Measurements from ENCODE around the gene NAALADL2. TPM values are rescaled to one million over a fixed set of nuclear protein-coding genes. Genes with fewer than 3 reads are reported as not detected.

Gene NAALADL2
- total RNA-seq (2013) = 0.42 TPM
- polyA plus RNA-seq (not detected), polyA minus RNA-seq (0.28 TPM in 1 of 2 replicates, not detected in the other), total RNA-seq (0.08 to 4.4 (median 0.59) reads per million in 11 experiments)

DNA sequence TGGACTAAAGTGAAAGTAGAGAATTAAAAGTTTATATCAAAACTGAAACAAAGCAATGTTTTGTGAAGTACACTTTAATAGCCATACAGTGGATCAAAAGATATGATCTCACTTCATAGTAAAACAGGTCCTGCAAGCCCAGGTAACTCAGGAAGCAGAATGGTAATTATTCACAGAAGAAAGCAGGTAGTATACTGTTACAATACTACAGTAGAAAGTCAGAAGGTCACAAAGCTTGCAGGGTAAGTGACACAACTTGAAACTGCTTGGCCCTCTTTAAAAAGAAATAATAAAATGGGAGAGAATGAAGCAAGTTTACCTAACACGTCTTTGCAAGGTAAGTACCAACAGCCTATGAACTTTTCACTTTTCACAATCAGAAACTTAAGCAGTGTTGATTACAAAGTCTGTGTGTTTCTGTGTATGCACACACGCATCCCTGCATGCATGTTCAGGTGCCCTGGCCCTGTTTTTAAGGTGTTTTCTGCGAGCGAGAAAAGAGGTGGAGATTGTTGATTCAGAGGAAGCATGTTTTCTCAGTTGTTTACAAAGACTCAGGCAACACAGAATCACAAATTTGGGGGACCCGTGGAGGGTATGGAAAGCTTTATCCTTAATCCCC, at the start of gene NAALADL2:
NAALADL2 (plus strand) TSS at position 221 of the 622 bp plus-strand sequence.
- no peaks in the 10 kb centered on the region for H3K4me1 ChIP-seq (ENCODE audit: control insufficient read depth in 1 of 2, insufficient read depth in 2 of 2, low read length in 2 of 2)
- H3K4me3 ChIP-seq (replicated peaks in 1 of 3; ENCODE audit: low read depth in 2 of 3, low read length in 3 of 3) = no peak within 1 kb of the TSS
- Mint-ChIP-seq H3K36me3 (no peaks in the 10 kb centered on the region), H3K27me3 (ENCODE audit: low read depth in 3 of 3) (peaks cover 0 to under 1% (median 0%) of the 10 kb centered on the region in 3 donors), H3K27ac (no peak within 1 kb of the TSS), H3K9me3 (peaks cover 0 to 3% (median 1%) of the 10 kb centered on the region in 7 donors), H3K4me1 (no peaks in the 10 kb centered on the region), H3K4me3 (no peak within 1 kb of the TSS)
- H3K4me2 ChIP-seq (replicated peaks; ENCODE audit: extremely low read depth, low read length, poor library complexity, severe bottlenecking) = no peak within 1 kb of the TSS
- intact Hi-C loops (cut with micrococcal nuclease) = no loop called here
- no peak within 1 kb of the TSS for H3K27ac ChIP-seq (ENCODE audit: low read depth in 1 of 2, low read length in 2 of 2)
- H2AFZ ChIP-seq (ENCODE audit: insufficient read depth, low read depth, low read length, poor library complexity, severe bottlenecking) = no peak within 1 kb of the TSS
- no peaks in the 10 kb centered on the region for H3K79me2 ChIP-seq (ENCODE audit: insufficient read depth, low read length)
- no peaks in the 10 kb centered on the region for H4K20me1 ChIP-seq (ENCODE audit: insufficient read depth, low read length)
- no peak within 1 kb of the TSS for H3K9ac ChIP-seq (ENCODE audit: insufficient read depth, low read length, poor library complexity, severe bottlenecking)
- H3K27me3 ChIP-seq (ENCODE audit: control insufficient read depth in 2 of 2, insufficient read depth in 2 of 2, low read length in 2 of 2) = no peaks in the 10 kb centered on the region
- peaks cover 0 to 13% of the 10 kb centered on the region in 2 donors for H3K9me3 ChIP-seq (replicated peaks in 1 of 2; ENCODE audit: control insufficient read depth in 1 of 2, insufficient read depth in 1 of 2, low read length in 2 of 2)
- WGBS (ENCODE audit: insufficient coverage) = no CpG with 5 or more reads among the region's 5 CpGs
- H3K36me3 ChIP-seq (replicated peaks in 1 of 2; ENCODE audit: control insufficient read depth in 1 of 2, insufficient read depth in 2 of 2, low read length in 2 of 2) = no peaks in the 10 kb centered on the region
- no peak for DNase-seq
- TF ChIP-seq, protein P1, sequence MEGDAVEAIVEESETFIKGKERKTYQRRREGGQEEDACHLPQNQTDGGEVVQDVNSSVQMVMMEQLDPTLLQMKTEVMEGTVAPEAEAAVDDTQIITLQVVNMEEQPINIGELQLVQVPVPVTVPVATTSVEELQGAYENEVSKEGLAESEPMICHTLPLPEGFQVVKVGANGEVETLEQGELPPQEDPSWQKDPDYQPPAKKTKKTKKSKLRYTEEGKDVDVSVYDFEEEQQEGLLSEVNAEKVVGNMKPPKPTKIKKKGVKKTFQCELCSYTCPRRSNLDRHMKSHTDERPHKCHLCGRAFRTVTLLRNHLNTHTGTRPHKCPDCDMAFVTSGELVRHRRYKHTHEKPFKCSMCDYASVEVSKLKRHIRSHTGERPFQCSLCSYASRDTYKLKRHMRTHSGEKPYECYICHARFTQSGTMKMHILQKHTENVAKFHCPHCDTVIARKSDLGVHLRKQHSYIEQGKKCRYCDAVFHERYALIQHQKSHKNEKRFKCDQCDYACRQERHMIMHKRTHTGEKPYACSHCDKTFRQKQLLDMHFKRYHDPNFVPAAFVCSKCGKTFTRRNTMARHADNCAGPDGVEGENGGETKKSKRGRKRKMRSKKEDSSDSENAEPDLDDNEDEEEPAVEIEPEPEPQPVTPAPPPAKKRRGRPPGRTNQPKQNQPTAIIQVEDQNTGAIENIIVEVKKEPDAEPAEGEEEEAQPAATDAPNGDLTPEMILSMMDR (IDR thresholded peaks at IDR 0.05) = no peak

DNA sequence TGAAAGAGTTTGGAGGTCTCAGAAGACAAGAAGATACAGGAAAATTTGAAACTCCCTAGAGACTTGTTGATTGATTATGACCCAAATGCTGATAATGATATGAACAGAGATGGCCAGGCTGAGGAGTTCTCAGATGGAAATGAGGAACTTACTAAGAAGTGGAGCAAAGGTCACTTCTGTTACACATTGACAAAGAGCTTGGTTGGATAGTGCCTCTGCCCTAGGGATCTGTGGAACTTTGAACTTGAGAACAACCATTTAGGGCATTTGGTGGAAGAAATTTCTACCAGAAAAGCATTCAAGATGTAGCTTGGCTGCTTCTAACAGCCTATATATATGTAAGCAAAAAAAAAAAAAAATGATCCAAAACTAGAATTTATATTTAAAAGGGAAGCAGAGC, 48.9 kb upstream of the NAALADL2 start:
- intact Hi-C loops (cut with micrococcal nuclease) = no loop called here
- TF ChIP-seq, protein P1 (IDR thresholded peaks at IDR 0.05) = no peak
- H3K36me3 ChIP-seq (replicated peaks in 1 of 2; ENCODE audit: control insufficient read depth in 1 of 2, insufficient read depth in 2 of 2, low read length in 2 of 2) = no peaks in the 10 kb centered on the region
- Mint-ChIP-seq H3K4me3 (no peak overlapping the region), H3K4me1 (peaks cover 2% of the 10 kb centered on the region), H3K36me3 (no peaks in the 10 kb centered on the region), H3K27me3 (ENCODE audit: low read depth in 3 of 3) (no peaks in the 10 kb centered on the region), H3K27ac (no peak overlapping the region), H3K9me3 (peaks cover 0 to 7% (median 2%) of the 10 kb centered on the region in 7 donors)
- H3K27ac ChIP-seq (ENCODE audit: low read depth in 1 of 2, low read length in 2 of 2) = no peak overlapping the region
- H3K4me1 ChIP-seq (ENCODE audit: control insufficient read depth in 1 of 2, insufficient read depth in 2 of 2, low read length in 2 of 2) = no peaks in the 10 kb centered on the region
- peaks cover 0 to 8% of the 10 kb centered on the region in 2 donors for H3K9me3 ChIP-seq (replicated peaks in 1 of 2; ENCODE audit: control insufficient read depth in 1 of 2, insufficient read depth in 1 of 2, low read length in 2 of 2)
- no peak overlapping the region for H3K4me3 ChIP-seq (replicated peaks in 1 of 3; ENCODE audit: low read depth in 2 of 3, low read length in 3 of 3)
- no peak for DNase-seq
- H4K20me1 ChIP-seq (ENCODE audit: insufficient read depth, low read length) = no peaks in the 10 kb centered on the region
- no peaks in the 10 kb centered on the region for H3K27me3 ChIP-seq (ENCODE audit: control insufficient read depth in 2 of 2, insufficient read depth in 2 of 2, low read length in 2 of 2)
- no peak overlapping the region for H3K9ac ChIP-seq (ENCODE audit: insufficient read depth, low read length, poor library complexity, severe bottlenecking)
- no peak overlapping the region for H2AFZ ChIP-seq (ENCODE audit: insufficient read depth, low read depth, low read length, poor library complexity, severe bottlenecking)
- H3K79me2 ChIP-seq (ENCODE audit: insufficient read depth, low read length) = no peaks in the 10 kb centered on the region
- H3K4me2 ChIP-seq (replicated peaks; ENCODE audit: extremely low read depth, low read length, poor library complexity, severe bottlenecking) = no peak overlapping the region

Data from CD14-positive monocyte (primary cell).